Transverse colon (tissue), 4 donors: ENCODE data around the gene SETD3. TPM values are rescaled to one million over a fixed set of nuclear protein-coding genes. Genes with fewer than 3 reads are reported as not detected.

Experiments used
- DNase-seq: peaks from one replicate; pipeline ENCODE4 v3.0.0-alpha.2; 2019
- H3K27ac ChIP-seq, 4 donors: fragments of 200-600 bp; sonication (generic); 2 replicates each; pipeline ENCODE4 v1.5.1; 2016 to 2018; ENCODE audit warnings: inconsistent platforms in 4 of 4
- H3K27me3 ChIP-seq: fragments of 200-600 bp; sonication (generic); 2 replicates; pipeline ENCODE4 v1.5.1; 2017; ENCODE audit warnings: inconsistent platforms
- H3K36me3 ChIP-seq, 4 donors: fragments of 200-600 bp; sonication (generic); 2 replicates each; pipeline ENCODE4 v1.5.1; 2017 to 2019; ENCODE audit warnings: inconsistent platforms in 4 of 4
- H3K4me1 ChIP-seq, 4 donors: fragments of 200-600 bp; sonication (generic); 2 replicates each; pipeline ENCODE4 v1.5.1; 2017 to 2020; ENCODE audit warnings: inconsistent platforms in 4 of 4
- H3K4me3 ChIP-seq, 4 donors: fragments of 200-600 bp; sonication (generic); 1 replicate in 1 of 4; 2 replicates in 3 of 4; pipeline versions ENCODE4 v1.5.1 to v1.6.1; 2017 to 2019; ENCODE audit warnings: inconsistent platforms in 4 of 4
- H3K9me3 ChIP-seq, 2 donors: fragments of 200-600 bp; sonication (generic); 2 replicates each; pipeline ENCODE4 v1.5.1; 2017 to 2019; ENCODE audit warnings: inconsistent platforms in 2 of 2
- CTCF ChIP-seq, 5 experiments: fragments of 200-600 bp in 3 of 5; fragments of 450-650 bp in 2 of 5; sonication (generic) in 3 of 5; IDR thresholded peaks; 1 replicate in 2 of 5; 2 replicates in 3 of 5; pipeline ENCODE4 v1.5.1; 2016 to 2017; ENCODE audit warnings: antibody characterized with exemption in 5 of 5, inconsistent platforms in 3 of 5, mild to moderate bottlenecking in 2 of 5, moderate library complexity in 1 of 5
- EP300 ChIP-seq: sonication (generic); formaldehyde crosslinking; IDR thresholded peaks from one replicate; pipeline ENCODE4 v1.6.1; 2017; ENCODE audit warnings: antibody characterized with exemption, low read depth
- POLR2A ChIP-seq: fragments of 450-650 bp; IDR thresholded peaks from one replicate; pipeline ENCODE4 v1.6.1; 2016; ENCODE audit warnings: antibody characterized with exemption, mild to moderate bottlenecking, moderate library complexity
- POLR2AphosphoS5 ChIP-seq, 3 donors: sonication (generic); formaldehyde crosslinking; IDR thresholded peaks; one replicate each; pipeline ENCODE4 v1.6.1; 2016; ENCODE audit warnings: antibody characterized with exemption in 3 of 3
- WGBS, 2 donors: methylation state at CpG; one replicate each; pipeline ENCODE4 v1.1.5; 2018; ENCODE audit warnings: low coverage in 1 of 2; 5-methylcytosine and 5-hydroxymethylcytosine counted together
- in situ Hi-C, 4 donors: fragments of 200-750 bp; cut with MboI; loops; one replicate each; pipeline versions ENCODE4 v1.15.0 to v1.15.1; 2017; ENCODE audit warnings: low sequenced_read_pairs in 3 of 4, low pct_ligation_motif_present in 1 of 4, low pct_unique_long_range_greater_than_20kb in 1 of 4
- intact Hi-C: fragments of 100-400 bp; cut with DNase I; formaldehyde crosslinking; loops from one replicate; pipeline ENCODE4 v1.15.1; 2023; ENCODE audit warnings: low total_unique reads
- total RNA-seq, 4 donors: library from RNA; depleted of rRNA; stranded (reverse); fragments of >200 nt; gene quantifications; one replicate each; pipeline ENCODE4 v1.1.0, GENCODE V29; 2016

The SETD3 gene
- total RNA-seq, 4 donors from 2014 or later, result 50.1 to 224 (median 68.8) TPM

- intact Hi-C loops (no loop called here), in situ Hi-C loops (loop anchor here in 1 of 4 donors (25.0 kb wide), 1 partner anchor 98 kb away; the partner anchor contains the start of gene CCDC85C)
- Histone ChIP-seq H3K4me1 (peaks cover 4 to 18% (median 10%) of the 10 kb centered on the region in 4 donors), H3K9me3 (no peaks in the 10 kb centered on the region), H3K4me3 (no peak overlapping the region), H3K27me3 (no peaks in the 10 kb centered on the region), H3K36me3 (peaks cover 0 to 4% (median 0%) of the 10 kb centered on the region in 4 donors), H3K27ac (no peak overlapping the region)
- no peak for DNase-seq
- WGBS, 2 donors, result 73% methylated on average over 13 of the region's 13 CpGs; no CpG with 5 or more reads in 1 of the 2 donors
- no peak for TF ChIP-seq CTCF (IDR thresholded peaks at IDR 0.05)
- TF ChIP-seq EP300, result no peak
- TF ChIP-seq POLR2A, result no peak
- no peak for TF ChIP-seq POLR2AphosphoS5 (IDR thresholded peaks at IDR 0.05)
Measured at GRCh38 chr14:99513946-99514551, 33.4 kb upstream of the SETD3 start.

- Histone ChIP-seq H3K4me3 (no peak overlapping the region), H3K9me3 (no peaks in the 10 kb centered on the region), H3K27me3 (no peaks in the 10 kb centered on the region), H3K27ac (peak overlapping the region in 1 of 4 donors; percentile 2), H3K4me1 (peaks cover under 1 to 12% (median 6%) of the 10 kb centered on the region in 4 donors), H3K36me3 (peaks cover 0 to 8% (median 1%) of the 10 kb centered on the region in 4 donors)
- 82% methylated on average over 15 of the region's 15 CpGs; no CpG with 5 or more reads in 1 of the 2 donors for WGBS, 2 donors
- intact Hi-C loops (no loop called here), in situ Hi-C loops (loop anchor here in 1 of 4 donors (25.0 kb wide), 1 partner anchor 99 kb away; the partner anchor contains the start of gene CCDC85C)
- DNase-seq, result no peak
- TF ChIP-seq POLR2AphosphoS5 (IDR thresholded peaks at IDR 0.05), result no peak
- TF ChIP-seq POLR2A, result no peak
- TF ChIP-seq EP300, result no peak
- no peak for TF ChIP-seq CTCF (IDR thresholded peaks at IDR 0.05)
Measured at GRCh38 chr14:99513183-99513694, 32.6 kb upstream of the SETD3 start.

GRCh38 chr14:99512571-99513182 is 32.0 kb upstream of the SETD3 start:
- H3K9me3 ChIP-seq, result no peaks in the 10 kb centered on the region
- no peaks in the 10 kb centered on the region for H3K27me3 ChIP-seq
- DNase-seq, result no peak
- 90 to 100% methylated on average over 1 to 16 of the region's 16 CpGs for WGBS, 2 donors
- intact Hi-C loops, result no loop called here
- peaks cover 0 to 10% (median 4%) of the 10 kb centered on the region in 4 donors for H3K4me1 ChIP-seq
- TF ChIP-seq EP300 (no peak), POLR2AphosphoS5 (IDR thresholded peaks at IDR 0.05) (no peak), POLR2A (no peak), CTCF (IDR thresholded peaks at IDR 0.05) (no peak)
- H3K4me3 ChIP-seq, result no peak overlapping the region
- peaks cover 0 to 13% (median 4%) of the 10 kb centered on the region in 4 donors for H3K36me3 ChIP-seq
- in situ Hi-C loops, result loop anchor here in 1 of 4 donors (25.0 kb wide), 1 partner anchor 100 kb away; the partner anchor contains the start of gene CCDC85C
- peak overlapping the region in 2 of 4 donors; percentile 62 to 87 for H3K27ac ChIP-seq

GRCh38 chr14:99512110-99512449 is 31.4 kb upstream of the SETD3 start:
- Histone ChIP-seq H3K4me1 (peaks cover 0 to 10% (median 4%) of the 10 kb centered on the region in 4 donors), H3K9me3 (no peaks in the 10 kb centered on the region), H3K27ac (peak overlapping the region; percentile 35 to 87 (median 61)), H3K36me3 (peaks cover 0 to 17% (median 6%) of the 10 kb centered on the region in 4 donors), H3K4me3 (no peak overlapping the region), H3K27me3 (no peaks in the 10 kb centered on the region)
- 73 to 74% methylated on average over 8 to 10 of the region's 10 CpGs for WGBS, 2 donors
- in situ Hi-C loops (loop anchor here in 1 of 4 donors (25.0 kb wide), 1 partner anchor 100 kb away; the partner anchor contains the start of gene CCDC85C), intact Hi-C loops (no loop called here)
- no peak for DNase-seq
- no peak for TF ChIP-seq CTCF (IDR thresholded peaks at IDR 0.05)
- TF ChIP-seq EP300, result no peak
- TF ChIP-seq POLR2AphosphoS5 (IDR thresholded peaks at IDR 0.05), result no peak
- no peak for TF ChIP-seq POLR2A
